HepG2 (cell line): Measurements from ENCODE around the gene UBE2O. TPM values are rescaled to one million over a fixed set of nuclear protein-coding genes. Genes with fewer than 3 reads are reported as not detected.

Experiments
- ATAC-seq: fragments of 200-7000 bp; cut with Tn5 transposase; 3 replicates; pipeline ENCODE4 v1.9.1; 2020; ENCODE audit warnings: mild to moderate bottlenecking, moderate library complexity
- BruUV-seq: library from RNA; stranded (reverse); fragments of 400-500 nt; replicated peaks from 2 replicates; lab custom pipeline; 2021; lab: Mats Ljungman, UMichigan
- CTCF ChIA-PET: fragments of 300-600 bp; formaldehyde crosslinking; extraction: SDS; loops from one replicate; lab custom pipeline; 2021; ENCODE audit warnings: low total read pairs, inconsistent platforms, low intra/inter-chr PET ratio; lab: Yijun Ruan, JAX
- POLR2A ChIA-PET: fragments of 350-600 bp; sonication (Branson Sonifier 250); formaldehyde crosslinking; loops from one replicate; lab custom pipeline; 2020; ENCODE audit warnings: antibody characterized with exemption, inconsistent platforms; lab: Yijun Ruan, JAX
- DNase-seq: peaks from one replicate; pipeline ENCODE4 v3.0.0-alpha.2; 2015; ENCODE audit warnings: low spot score
- FAIRE-seq: peaks from 3 replicates; lab custom pipeline; 2011; peaks lifted over from hg19 to GRCh38; lab: Jason Lieb, UNC
- H2AFZ ChIP-seq: one replicate; pipeline ENCODE4 v1.6.1; 2011; ENCODE audit warnings: low read length, inconsistent platforms
- H3K27ac ChIP-seq: fragments of 300-600 bp; 3 replicates; pipeline ENCODE4 v1.8.0; 2011; ENCODE audit warnings: mixed run types, mild to moderate bottlenecking, mixed read lengths, low read length, inconsistent platforms; ENCODE audit not compliant: insufficient read depth; ENCODE audit errors: extremely low read length
- H3K27me3 ChIP-seq, 2 experiments: fragments of 200-600 bp in 1 of 2; 2 replicates in 1 of 2; 3 replicates in 1 of 2; pipeline versions ENCODE4 v1.6.0 to v1.8.0; 2011; ENCODE audit warnings: low read length in 2 of 2, mild to moderate bottlenecking in 2 of 2, moderate library complexity in 2 of 2, inconsistent platforms in 1 of 2; ENCODE audit not compliant: insufficient read depth in 2 of 2, control insufficient read depth in 1 of 2
- H3K36me3 ChIP-seq, 2 experiments: fragments of 200-600 bp in 1 of 2; replicated peaks in 1 of 2; 2 replicates in 1 of 2; 3 replicates in 1 of 2; pipeline versions ENCODE4 v1.5.1 to v1.8.0; 2011; ENCODE audit warnings: low read length in 2 of 2, inconsistent platforms in 1 of 2; ENCODE audit not compliant: insufficient read depth in 2 of 2, control insufficient read depth in 1 of 2
- H3K4me1 ChIP-seq: 2 replicates; pipeline ENCODE4 v1.5.1; 2012; ENCODE audit warnings: low read length, inconsistent platforms; ENCODE audit not compliant: insufficient read depth
- H3K4me2 ChIP-seq: 2 replicates; pipeline ENCODE4 v1.6.0; 2011; ENCODE audit warnings: low read depth, low read length, inconsistent platforms
- H3K4me3 ChIP-seq, 3 experiments: fragments of 200-600 bp in 1 of 3; sonication (generic), shearing (Covaris generic) in 1 of 3; replicated peaks in 1 of 3; 2 replicates each; pipeline ENCODE4 v1.5.1; 2011 to 2016; ENCODE audit warnings: low read length in 3 of 3, inconsistent platforms in 2 of 3, low read depth in 2 of 3, mild to moderate bottlenecking in 2 of 3, control low read depth in 1 of 3, mixed read lengths in 1 of 3; ENCODE audit not compliant: insufficient read depth in 1 of 3
- H3K79me2 ChIP-seq: one replicate; pipeline ENCODE4 v1.6.1; 2011; ENCODE audit warnings: low read length, inconsistent platforms; ENCODE audit not compliant: insufficient read depth
- H3K9ac ChIP-seq: 2 replicates; pipeline ENCODE4 v1.6.0; 2011; ENCODE audit warnings: mild to moderate bottlenecking, low read depth, low read length, inconsistent platforms; ENCODE audit not compliant: insufficient read depth
- H3K9me3 ChIP-seq: 2 replicates; pipeline ENCODE4 v1.5.1; 2012; ENCODE audit warnings: mild to moderate bottlenecking, low read length
- H4K20me1 ChIP-seq: 2 replicates; pipeline ENCODE4 v1.6.0; 2011; ENCODE audit warnings: inconsistent platforms, mild to moderate bottlenecking, low read length, moderate library complexity; ENCODE audit not compliant: insufficient read depth
- CBFB ChIP-seq: sonication (generic); formaldehyde crosslinking; IDR thresholded peaks from 2 replicates; pipeline ENCODE4 v1.4.0; 2020; ENCODE audit warnings: missing genetic modification reagents
- GZF1 ChIP-seq: sonication (generic); formaldehyde crosslinking; IDR thresholded peaks from 2 replicates; pipeline ENCODE4 v1.5.1; 2020; ENCODE audit warnings: mild to moderate bottlenecking, missing genetic modification reagents
- IRF2 ChIP-seq: IDR thresholded peaks from 2 replicates; pipeline ENCODE4 v1.6.1; 2018; ENCODE audit warnings: missing genetic modification reagents, missing compliant biosample characterization
- TBP ChIP-seq: sonication (generic); formaldehyde crosslinking; IDR thresholded peaks from 2 replicates; pipeline ENCODE4 v1.5.0; 2020; ENCODE audit warnings: missing genetic modification reagents
- ZBTB1 ChIP-seq: sonication (generic); formaldehyde crosslinking; IDR thresholded peaks from 2 replicates; pipeline ENCODE4 v1.4.0; 2020; ENCODE audit warnings: missing genetic modification reagents, borderline replicate concordance
- ZNF124 ChIP-seq: sonication (generic); formaldehyde crosslinking; IDR thresholded peaks from 2 replicates; pipeline ENCODE4 v1.4.0; 2020; ENCODE audit warnings: missing genetic modification reagents
- ZNF468 ChIP-seq: sonication (generic); formaldehyde crosslinking; IDR thresholded peaks from 2 replicates; pipeline ENCODE4 v1.8.0; 2022; ENCODE audit warnings: mild to moderate bottlenecking, moderate library complexity, missing genetic modification reagents
- ZNF709 ChIP-seq: sonication (generic); formaldehyde crosslinking; IDR thresholded peaks from 2 replicates; pipeline ENCODE4 v1.5.0; 2020; ENCODE audit warnings: mild to moderate bottlenecking, missing genetic modification reagents
- ZNF891 ChIP-seq: sonication (generic); formaldehyde crosslinking; IDR thresholded peaks from 2 replicates; pipeline ENCODE4 v1.5.0; 2020; ENCODE audit warnings: mild to moderate bottlenecking, missing genetic modification reagents
- WGBS: methylation state at CpG from one replicate; pipeline ENCODE4 v1.1.6; 2017; ENCODE audit warnings: low lambda C conversion rate; 5-methylcytosine and 5-hydroxymethylcytosine counted together
- in situ Hi-C: cut with HindIII; loops from 2 replicates; pipeline ENCODE4 v1.10.0; 2017; ENCODE audit warnings: low pct_unique_long_range_greater_than_20kb; ENCODE audit not compliant: extremely low pct_ligation_motif_present
- intact Hi-C: fragments of 100-400 bp; cut with micrococcal nuclease; formaldehyde crosslinking; loops from one replicate; pipeline ENCODE4 v1.10.0; 2022; ENCODE audit not compliant: unreplicated experiment
- polyA plus RNA-seq, 8 experiments: library from polyadenylated mRNA; depleted of rRNA in 3 of 8; stranded (reverse) in 7 of 8; unstranded in 1 of 8; fragments of >200 nt; fragmentation: Illumina TruSeq in 4 of 8; extraction: Trizol in 4 of 8; gene quantifications; 2 replicates each; pipeline versions ENCODE4 v1.2.1 to v1.2.3, GENCODE V29; 2011 to 2016; ENCODE audit warnings: low read depth in 4 of 8, missing spikeins in 1 of 8, mixed read lengths in 1 of 8; ENCODE audit not compliant: insufficient read depth in 1 of 8
- total RNA-seq, 5 experiments: library from RNA; depleted of rRNA; stranded (reverse); fragments of >200 nt; fragmentation: Illumina TruSeq; extraction: Trizol; gene quantifications; 2 replicates each; pipeline ENCODE4 v1.2.3, GENCODE V29; 2016; ENCODE audit warnings: low read depth in 1 of 5
- TF ChIP-seq, protein P1 (sequence below): sonication (generic); formaldehyde crosslinking; IDR thresholded peaks from 2 replicates; pipeline ENCODE4 v1.4.0; 2020; ENCODE audit warnings: missing genetic modification reagents, borderline replicate concordance
- TF ChIP-seq, protein P2 (sequence below): sonication (generic); formaldehyde crosslinking; IDR thresholded peaks from 2 replicates; pipeline ENCODE4 v1.8.0; 2022; ENCODE audit warnings: mild to moderate bottlenecking, missing genetic modification reagents; ENCODE audit not compliant: insufficient replicate concordance
- TF ChIP-seq, protein P3 (sequence below): sonication (generic); formaldehyde crosslinking; IDR thresholded peaks from 2 replicates; pipeline ENCODE4 v1.5.1; 2020; ENCODE audit warnings: mild to moderate bottlenecking, missing genetic modification reagents, borderline replicate concordance

UBE2O gene
- total and polyA plus RNA-seq, 2 of the 13 experiments (the other 11 are each of a cell fraction or from before 2014, with no cell fraction given), result 21.5 to 23.5 TPM

DNA sequence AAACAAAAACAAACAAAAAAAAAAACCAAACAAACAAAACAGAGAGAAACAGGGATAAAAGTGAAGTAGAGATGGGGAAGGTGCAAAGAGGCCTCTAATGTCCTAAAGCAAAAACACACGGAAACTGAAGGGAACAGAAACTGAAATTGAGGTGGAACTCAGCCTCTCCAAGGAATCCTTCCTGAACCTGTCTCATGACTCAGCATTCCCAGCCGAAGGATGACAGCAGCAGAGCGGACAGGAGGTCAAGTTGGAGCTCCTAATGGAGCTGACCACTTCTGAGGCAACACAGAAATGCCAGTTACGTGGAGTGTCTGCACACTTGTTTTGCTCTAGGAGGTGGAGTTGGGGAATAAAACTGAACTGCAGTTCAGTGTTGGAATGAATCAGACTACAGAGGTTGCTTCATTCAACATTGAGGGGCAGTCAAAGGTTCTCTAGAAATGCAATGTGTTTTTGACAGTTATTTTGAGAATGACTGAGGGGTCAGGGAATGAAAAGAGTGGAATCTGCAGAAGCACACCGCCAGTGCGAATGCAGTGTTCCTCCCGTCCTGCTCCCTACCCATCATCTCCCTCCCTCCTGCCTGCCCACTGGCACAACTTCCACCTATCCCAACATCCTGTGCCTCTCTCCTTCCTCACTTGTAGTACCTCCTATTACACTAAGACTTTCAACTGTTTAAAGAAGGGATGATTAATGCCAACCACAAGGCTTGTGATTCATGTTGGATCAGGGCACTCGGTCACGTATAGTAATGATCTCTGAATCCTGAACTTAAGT lies 6.3 kb downstream of the UBE2O start:
- intact Hi-C loops, result no loop called here
- Histone ChIP-seq H3K9me3 (no peaks in the 10 kb centered on the region), H3K79me2 (peaks cover 98% of the 10 kb centered on the region), H3K4me2 (peak overlapping the region; percentile 58), H3K27ac (peak overlapping the region; percentile 41), H3K27me3 (no peaks in the 10 kb centered on the region), H3K4me3 (peak overlapping the region in 1 of 3 experiments; percentile 29; a peak in 2 of 6 replicates), H3K36me3 (peaks cover 2 to 14% of the 10 kb centered on the region in 2 experiments), H3K9ac (no peak overlapping the region), H2AFZ (no peak overlapping the region), H4K20me1 (peaks cover 80% of the 10 kb centered on the region), H3K4me1 (peaks cover 92% of the 10 kb centered on the region)
- 35% methylated on average over 9 of the region's 9 CpGs for WGBS
- DNase-seq, result peak; percentile 84
- POLR2A ChIA-PET, result interaction anchor here (0.8 to 2.1 kb wide), 4 partner anchors 8 to 63 kb away, joined by 3 to 8 read pairs (median 6); partner anchors contain the start of gene RHBDF2
- CTCF ChIA-PET, result no interaction called here
- peak; percentile 89 for FAIRE-seq
- no TSS peak for BruUV-seq
- peak; percentile 77 for ATAC-seq
- in situ Hi-C loops, result no loop called here
- no peak for TF ChIP-seq ZNF891 (CRISPR knock-in tag)
- TF ChIP-seq IRF2 (CRISPR knock-in tag), result peak; percentile 42; the same call in 1 of the 2 replicates
- no peak for TF ChIP-seq ZNF124 (CRISPR knock-in tag)
- no peak for TF ChIP-seq GZF1
- TF ChIP-seq CBFB (CRISPR knock-in tag), result no peak
- no peak for TF ChIP-seq ZBTB1 (CRISPR knock-in tag)
- TF ChIP-seq ZNF709 (CRISPR knock-in tag), result no peak
- TF ChIP-seq, protein P1, sequence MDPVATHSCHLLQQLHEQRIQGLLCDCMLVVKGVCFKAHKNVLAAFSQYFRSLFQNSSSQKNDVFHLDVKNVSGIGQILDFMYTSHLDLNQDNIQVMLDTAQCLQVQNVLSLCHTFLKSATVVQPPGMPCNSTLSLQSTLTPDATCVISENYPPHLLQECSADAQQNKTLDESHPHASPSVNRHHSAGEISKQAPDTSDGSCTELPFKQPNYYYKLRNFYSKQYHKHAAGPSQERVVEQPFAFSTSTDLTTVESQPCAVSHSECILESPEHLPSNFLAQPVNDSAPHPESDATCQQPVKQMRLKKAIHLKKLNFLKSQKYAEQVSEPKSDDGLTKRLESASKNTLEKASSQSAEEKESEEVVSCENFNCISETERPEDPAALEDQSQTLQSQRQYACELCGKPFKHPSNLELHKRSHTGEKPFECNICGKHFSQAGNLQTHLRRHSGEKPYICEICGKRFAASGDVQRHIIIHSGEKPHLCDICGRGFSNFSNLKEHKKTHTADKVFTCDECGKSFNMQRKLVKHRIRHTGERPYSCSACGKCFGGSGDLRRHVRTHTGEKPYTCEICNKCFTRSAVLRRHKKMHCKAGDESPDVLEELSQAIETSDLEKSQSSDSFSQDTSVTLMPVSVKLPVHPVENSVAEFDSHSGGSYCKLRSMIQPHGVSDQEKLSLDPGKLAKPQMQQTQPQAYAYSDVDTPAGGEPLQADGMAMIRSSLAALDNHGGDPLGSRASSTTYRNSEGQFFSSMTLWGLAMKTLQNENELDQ (CRISPR knock-in tag), result no peak
- TF ChIP-seq, protein P2, sequence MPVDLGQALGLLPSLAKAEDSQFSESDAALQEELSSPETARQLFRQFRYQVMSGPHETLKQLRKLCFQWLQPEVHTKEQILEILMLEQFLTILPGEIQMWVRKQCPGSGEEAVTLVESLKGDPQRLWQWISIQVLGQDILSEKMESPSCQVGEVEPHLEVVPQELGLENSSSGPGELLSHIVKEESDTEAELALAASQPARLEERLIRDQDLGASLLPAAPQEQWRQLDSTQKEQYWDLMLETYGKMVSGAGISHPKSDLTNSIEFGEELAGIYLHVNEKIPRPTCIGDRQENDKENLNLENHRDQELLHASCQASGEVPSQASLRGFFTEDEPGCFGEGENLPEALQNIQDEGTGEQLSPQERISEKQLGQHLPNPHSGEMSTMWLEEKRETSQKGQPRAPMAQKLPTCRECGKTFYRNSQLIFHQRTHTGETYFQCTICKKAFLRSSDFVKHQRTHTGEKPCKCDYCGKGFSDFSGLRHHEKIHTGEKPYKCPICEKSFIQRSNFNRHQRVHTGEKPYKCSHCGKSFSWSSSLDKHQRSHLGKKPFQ (CRISPR knock-in tag), result no peak
- TF ChIP-seq, protein P3, sequence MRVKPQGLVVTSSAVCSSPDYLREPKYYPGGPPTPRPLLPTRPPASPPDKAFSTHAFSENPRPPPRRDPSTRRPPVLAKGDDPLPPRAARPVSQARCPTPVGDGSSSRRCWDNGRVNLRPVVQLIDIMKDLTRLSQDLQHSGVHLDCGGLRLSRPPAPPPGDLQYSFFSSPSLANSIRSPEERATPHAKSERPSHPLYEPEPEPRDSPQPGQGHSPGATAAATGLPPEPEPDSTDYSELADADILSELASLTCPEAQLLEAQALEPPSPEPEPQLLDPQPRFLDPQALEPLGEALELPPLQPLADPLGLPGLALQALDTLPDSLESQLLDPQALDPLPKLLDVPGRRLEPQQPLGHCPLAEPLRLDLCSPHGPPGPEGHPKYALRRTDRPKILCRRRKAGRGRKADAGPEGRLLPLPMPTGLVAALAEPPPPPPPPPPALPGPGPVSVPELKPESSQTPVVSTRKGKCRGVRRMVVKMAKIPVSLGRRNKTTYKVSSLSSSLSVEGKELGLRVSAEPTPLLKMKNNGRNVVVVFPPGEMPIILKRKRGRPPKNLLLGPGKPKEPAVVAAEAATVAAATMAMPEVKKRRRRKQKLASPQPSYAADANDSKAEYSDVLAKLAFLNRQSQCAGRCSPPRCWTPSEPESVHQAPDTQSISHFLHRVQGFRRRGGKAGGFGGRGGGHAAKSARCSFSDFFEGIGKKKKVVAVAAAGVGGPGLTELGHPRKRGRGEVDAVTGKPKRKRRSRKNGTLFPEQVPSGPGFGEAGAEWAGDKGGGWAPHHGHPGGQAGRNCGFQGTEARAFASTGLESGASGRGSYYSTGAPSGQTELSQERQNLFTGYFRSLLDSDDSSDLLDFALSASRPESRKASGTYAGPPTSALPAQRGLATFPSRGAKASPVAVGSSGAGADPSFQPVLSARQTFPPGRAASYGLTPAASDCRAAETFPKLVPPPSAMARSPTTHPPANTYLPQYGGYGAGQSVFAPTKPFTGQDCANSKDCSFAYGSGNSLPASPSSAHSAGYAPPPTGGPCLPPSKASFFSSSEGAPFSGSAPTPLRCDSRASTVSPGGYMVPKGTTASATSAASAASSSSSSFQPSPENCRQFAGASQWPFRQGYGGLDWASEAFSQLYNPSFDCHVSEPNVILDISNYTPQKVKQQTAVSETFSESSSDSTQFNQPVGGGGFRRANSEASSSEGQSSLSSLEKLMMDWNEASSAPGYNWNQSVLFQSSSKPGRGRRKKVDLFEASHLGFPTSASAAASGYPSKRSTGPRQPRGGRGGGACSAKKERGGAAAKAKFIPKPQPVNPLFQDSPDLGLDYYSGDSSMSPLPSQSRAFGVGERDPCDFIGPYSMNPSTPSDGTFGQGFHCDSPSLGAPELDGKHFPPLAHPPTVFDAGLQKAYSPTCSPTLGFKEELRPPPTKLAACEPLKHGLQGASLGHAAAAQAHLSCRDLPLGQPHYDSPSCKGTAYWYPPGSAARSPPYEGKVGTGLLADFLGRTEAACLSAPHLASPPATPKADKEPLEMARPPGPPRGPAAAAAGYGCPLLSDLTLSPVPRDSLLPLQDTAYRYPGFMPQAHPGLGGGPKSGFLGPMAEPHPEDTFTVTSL (CRISPR knock-in tag), result no peak
- TF ChIP-seq ZNF468 (CRISPR knock-in tag), result no peak
- no peak for TF ChIP-seq TBP (CRISPR knock-in tag)
